ENCODE results near the gene DKKL1.

The DKKL1 gene

DNA sequence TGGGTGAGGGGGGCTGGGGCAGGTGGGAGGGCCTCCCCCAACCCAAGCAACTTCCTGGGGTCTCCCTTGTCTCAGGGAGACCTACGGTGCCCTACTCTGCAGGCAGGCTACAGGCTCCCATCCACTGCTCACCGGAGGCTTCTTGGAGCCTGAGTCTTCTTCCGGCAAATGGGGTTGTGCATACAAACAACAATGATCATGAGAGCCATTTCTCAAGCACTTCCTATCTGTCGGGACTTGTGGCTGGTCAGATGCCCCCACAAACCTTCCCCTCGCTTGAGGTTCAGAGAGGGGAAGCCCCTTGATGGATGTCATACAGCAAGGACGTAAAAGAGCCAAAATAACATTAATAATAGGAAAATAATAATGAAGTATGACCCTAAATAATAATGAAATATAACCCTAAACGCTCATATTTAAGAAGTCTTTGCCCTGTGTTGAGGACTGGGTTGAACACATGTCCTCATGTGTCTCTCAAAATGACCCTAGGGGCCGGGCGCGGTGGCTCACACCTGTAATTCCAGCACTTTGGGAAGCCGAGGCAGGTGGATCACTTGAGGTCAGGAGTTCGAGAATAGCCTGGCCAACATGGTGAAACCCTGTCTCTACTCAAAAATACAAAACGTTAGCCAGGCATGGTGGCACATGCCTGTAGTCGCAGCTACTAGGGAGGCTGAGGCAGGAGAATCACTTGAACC, 27.7 kb upstream of the DKKL1 start:
- no peak for DNase-seq (ENCODE audit: extremely low read depth, low read depth)
- TF ChIP-seq, protein P1, sequence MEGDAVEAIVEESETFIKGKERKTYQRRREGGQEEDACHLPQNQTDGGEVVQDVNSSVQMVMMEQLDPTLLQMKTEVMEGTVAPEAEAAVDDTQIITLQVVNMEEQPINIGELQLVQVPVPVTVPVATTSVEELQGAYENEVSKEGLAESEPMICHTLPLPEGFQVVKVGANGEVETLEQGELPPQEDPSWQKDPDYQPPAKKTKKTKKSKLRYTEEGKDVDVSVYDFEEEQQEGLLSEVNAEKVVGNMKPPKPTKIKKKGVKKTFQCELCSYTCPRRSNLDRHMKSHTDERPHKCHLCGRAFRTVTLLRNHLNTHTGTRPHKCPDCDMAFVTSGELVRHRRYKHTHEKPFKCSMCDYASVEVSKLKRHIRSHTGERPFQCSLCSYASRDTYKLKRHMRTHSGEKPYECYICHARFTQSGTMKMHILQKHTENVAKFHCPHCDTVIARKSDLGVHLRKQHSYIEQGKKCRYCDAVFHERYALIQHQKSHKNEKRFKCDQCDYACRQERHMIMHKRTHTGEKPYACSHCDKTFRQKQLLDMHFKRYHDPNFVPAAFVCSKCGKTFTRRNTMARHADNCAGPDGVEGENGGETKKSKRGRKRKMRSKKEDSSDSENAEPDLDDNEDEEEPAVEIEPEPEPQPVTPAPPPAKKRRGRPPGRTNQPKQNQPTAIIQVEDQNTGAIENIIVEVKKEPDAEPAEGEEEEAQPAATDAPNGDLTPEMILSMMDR (IDR thresholded peaks at IDR 0.05; ENCODE audit: low read depth, low read length): no peak

DNA sequence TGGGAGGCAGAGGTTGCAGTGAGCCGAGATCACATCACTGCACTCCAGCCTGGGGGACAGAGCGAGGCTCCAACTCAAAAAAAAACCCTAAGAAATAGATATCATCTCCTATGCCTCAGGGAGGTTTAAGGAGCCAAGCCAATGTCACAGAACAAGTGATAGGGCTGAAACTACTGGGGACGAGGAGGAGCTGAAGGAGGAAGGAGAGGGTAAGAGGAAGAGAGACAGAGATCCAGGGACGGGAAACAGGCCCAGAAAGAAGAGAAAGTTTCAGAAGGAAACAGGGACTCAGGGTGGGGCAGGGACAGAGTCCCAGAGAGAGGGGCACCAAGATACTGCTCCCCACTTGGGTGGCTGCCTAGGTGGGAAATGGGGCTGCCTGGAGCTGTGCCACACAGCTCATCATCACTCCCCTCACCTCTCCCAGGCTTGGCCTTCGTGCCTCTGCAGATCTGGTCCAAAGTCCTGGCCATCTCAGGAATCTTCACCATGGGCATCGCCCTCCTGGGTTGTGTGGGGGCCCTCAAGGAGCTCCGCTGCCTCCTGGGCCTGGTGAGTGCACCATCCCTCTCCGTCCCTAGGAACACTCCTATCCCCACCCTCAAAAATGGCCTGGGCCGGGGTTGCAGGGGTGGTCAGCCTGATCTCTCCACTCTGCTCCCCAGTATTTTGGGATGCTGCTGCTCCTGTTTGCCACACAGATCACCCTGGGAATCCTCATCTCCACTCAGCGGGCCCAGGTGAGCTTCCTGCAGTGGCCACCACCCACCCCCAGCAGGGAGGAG, 27.0 kb upstream of the DKKL1 start:
- TF ChIP-seq, protein P1 (IDR thresholded peaks at IDR 0.05; ENCODE audit: low read depth, low read length): no peak
- no peak for DNase-seq (ENCODE audit: extremely low read depth, low read depth)

DNA sequence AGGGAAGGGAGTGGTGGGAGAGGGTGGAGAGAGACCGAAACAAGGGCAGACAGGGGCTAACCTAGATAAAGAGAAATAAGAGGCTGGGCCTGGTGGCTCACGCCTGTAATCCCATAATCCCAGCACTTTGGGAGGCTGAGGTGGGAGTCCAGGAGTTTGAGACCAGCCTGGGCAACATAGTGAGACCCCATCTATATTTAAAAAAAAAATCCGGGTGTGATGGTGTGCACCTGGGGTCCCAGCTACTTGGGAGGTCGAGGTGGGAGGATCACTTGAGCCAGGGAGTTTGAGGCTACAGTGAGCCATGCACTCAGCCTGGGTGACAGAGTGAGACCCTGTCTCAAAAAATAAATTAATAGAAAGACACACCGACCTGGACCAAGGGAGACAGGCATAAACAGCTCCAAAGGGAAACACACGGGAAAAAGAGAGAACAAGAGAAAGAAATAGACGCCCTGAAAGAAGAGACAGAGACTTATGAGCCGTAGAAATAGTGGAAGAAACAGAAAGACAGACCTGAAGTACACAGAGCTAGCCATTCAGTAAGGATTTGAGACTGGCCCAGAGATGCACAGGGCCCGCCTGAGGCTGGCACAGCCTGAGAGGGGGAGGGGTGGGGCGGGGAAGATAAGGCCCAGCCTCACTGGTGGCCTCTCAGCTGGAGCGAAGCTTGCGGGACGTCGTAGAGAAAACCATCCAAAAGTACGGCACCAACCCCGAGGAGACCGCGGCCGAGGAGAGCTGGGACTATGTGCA, 26.2 kb upstream of the DKKL1 start:
- TF ChIP-seq, protein P1 (IDR thresholded peaks at IDR 0.05; ENCODE audit: low read depth, low read length): no peak
- no peak for DNase-seq (ENCODE audit: extremely low read depth, low read depth)

DNA sequence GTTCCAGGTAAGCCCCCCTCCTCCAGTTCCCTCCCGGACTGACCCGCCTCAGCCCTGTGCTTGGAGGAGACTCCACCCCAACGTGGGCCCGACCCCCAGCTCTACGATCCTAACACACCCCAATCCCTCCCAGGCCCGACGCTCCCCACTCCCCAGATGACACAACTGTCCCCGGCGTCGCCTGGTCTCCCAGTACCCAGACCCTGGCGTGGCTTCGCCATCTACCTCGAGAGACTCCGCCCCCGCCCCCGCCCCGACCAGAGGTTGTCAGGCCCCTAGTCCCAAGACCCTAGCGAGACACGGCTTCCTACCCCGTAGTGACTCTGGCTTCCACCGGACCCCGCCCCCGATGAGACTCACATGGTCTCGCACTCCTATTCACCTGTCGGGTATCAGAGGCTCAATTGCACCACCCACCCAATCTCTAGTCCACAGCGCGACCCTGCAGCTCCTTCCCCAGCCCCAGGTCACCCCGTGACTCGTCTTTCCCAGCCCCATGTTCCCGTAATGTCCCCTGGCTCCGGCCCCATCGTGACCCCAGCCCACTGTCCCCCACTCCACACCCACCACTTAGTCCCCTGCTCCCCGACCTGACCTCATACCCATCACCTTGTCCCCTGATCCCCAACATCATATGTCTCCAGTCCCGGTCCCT, 25.5 kb upstream of the DKKL1 start:
- TF ChIP-seq, protein P1 (IDR thresholded peaks at IDR 0.05; ENCODE audit: low read depth, low read length): no peak
- DNase-seq (ENCODE audit: extremely low read depth, low read depth): no peak

DNA sequence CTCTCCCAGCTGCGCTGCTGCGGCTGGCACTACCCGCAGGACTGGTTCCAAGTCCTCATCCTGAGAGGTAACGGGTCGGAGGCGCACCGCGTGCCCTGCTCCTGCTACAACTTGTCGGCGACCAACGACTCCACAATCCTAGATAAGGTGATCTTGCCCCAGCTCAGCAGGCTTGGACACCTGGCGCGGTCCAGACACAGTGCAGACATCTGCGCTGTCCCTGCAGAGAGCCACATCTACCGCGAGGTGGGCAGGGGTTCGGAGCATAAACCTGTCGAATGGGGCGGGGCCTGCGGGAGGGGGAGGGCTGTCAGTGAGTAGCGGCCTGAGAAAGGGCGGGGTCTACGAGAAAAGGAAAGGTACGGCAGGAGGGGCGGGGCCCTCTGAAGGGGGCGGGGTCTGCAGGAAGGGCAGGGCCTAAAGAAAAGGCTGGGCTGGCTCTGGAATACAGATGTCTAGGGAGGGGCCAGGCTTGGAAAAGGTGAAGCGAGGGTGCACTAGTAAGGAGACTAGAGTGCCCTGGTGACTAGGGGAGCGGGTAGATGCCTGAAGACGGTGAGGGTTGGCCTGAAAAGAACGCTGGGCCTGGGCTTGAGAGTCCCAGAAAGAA, 24.9 kb upstream of the DKKL1 start:
- DNase-seq (ENCODE audit: extremely low read depth, low read depth): no peak
- TF ChIP-seq, protein P1 (IDR thresholded peaks at IDR 0.05; ENCODE audit: low read depth, low read length): no peak

DNA sequence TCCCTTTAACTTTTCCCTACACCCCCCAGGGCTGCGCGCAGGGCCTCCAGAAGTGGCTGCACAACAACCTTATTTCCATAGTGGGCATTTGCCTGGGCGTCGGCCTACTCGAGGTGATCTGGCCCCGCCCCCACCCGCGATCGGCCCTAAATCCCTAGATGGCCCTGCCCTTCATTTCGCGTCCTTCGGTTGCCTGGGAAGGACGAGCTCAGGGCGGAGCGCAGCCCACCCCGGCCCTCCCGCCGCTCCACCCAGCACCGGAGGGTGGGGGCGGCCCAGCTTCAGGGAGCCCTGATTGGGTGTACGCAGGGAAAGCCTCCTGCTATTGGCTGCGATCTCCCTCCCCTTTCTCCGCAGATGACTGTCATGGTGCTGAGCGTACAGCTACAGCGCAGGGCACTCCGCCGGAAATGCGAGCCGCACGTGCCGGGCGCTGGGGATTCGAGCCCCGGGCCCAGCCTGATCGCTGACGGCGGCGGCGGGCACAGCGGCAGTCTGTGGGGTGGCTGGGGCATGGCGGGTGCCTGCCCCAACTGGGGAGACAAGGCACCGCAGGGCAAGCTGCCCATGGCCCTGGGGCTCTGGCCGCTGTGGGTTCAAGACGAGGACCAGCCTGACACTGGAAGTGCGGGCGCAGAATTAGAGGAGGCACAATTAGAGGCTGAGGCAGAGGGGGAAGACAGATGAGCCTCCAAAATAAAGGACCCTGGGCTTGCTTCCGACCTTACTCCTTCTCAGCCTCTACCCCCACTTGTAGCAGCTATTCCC, 24.2 kb upstream of the DKKL1 start:
- TF ChIP-seq, protein P1 (IDR thresholded peaks at IDR 0.05; ENCODE audit: low read depth, low read length): no peak
- DNase-seq (ENCODE audit: extremely low read depth, low read depth): peak; percentile 62

Data from AG09319 (cell line).